RWPE1 (cell line): ENCODE measurements around the gene MVB12A.

Experiments used
- CTCF ChIA-PET: fragments of 350-600 bp; sonication (Branson Sonifier 250); formaldehyde crosslinking; extraction: SDS; loops from one replicate; lab custom pipeline; 2021; lab: Yijun Ruan, JAX
- POLR2A ChIA-PET: fragments of 400-600 bp; formaldehyde crosslinking; extraction: SDS; loops from one replicate; lab custom pipeline; 2020; ENCODE audit warnings: antibody characterized with exemption; ENCODE audit not compliant: low non-redundant PET; lab: Yijun Ruan, JAX
- DNase-seq: peaks from one replicate; pipeline ENCODE4 v3.0.0; 2012; ENCODE audit warnings: low spot score
- H3K27ac ChIP-seq: fragments of 450-650 bp; 2 replicates; pipeline ENCODE4 v1.5.1; 2017
- CTCF ChIP-seq: fragments of 450-650 bp; conservative IDR thresholded peaks from 2 replicates; pipeline ENCODE4 v1.5.1; 2017; ENCODE audit warnings: low read depth, mild to moderate bottlenecking

Gene MVB12A

GRCh38 chr19:17455308-17456123, 35.7 kb downstream of the MVB12A start:
- TF ChIP-seq CTCF = no peak
- no peak for DNase-seq
- ChIA-PET CTCF (no interaction called here), POLR2A (no interaction called here)
- H3K27ac ChIP-seq = no peak overlapping the region

- ChIA-PET POLR2A (no interaction called here), CTCF (no interaction called here)
- no peak for TF ChIP-seq CTCF
- no peak for DNase-seq
- H3K27ac ChIP-seq = no peak overlapping the region
Observed at GRCh38 chr19:17456127-17456526, 36.3 kb downstream of the MVB12A start.

- DNase-seq = no peak
- no peak for TF ChIP-seq CTCF
- H3K27ac ChIP-seq = no peak overlapping the region
- CTCF ChIA-PET = interaction anchor here (0.6 to 0.7 kb wide), 2 partner anchors 27 to 55 kb away, joined by 3 read pairs; no protein-coding TSS in a partner anchor
- POLR2A ChIA-PET = no interaction called here
Observed at GRCh38 chr19:17457616-17458015, 37.8 kb downstream of the MVB12A start.

- POLR2A ChIA-PET = no interaction called here
- no peak for DNase-seq
- TF ChIP-seq CTCF = no peak
- no peak overlapping the region for H3K27ac ChIP-seq
- CTCF ChIA-PET = interaction anchor here (0.7 to 0.8 kb wide), 2 partner anchors 11 to 34 kb away, joined by 3 to 4 read pairs; no protein-coding TSS in a partner anchor
Observed at GRCh38 chr19:17458970-17459369, 39.1 kb downstream of the MVB12A start.

GRCh38 chr19:17460372-17461230, 40.8 kb downstream of the MVB12A start, which contains the start of gene NXNL1:
NXNL1 (minus strand) TSS chr19:17460926; CDS start chr19:17460869, 57 bp downstream.
- ChIA-PET CTCF (interaction anchor here (0.6 to 1.0 kb wide), 3 partner anchors 35 to 69 kb away, joined by 3 to 5 read pairs (median 3); no protein-coding TSS in a partner anchor), POLR2A (no interaction called here)
- TF ChIP-seq CTCF = no peak
- no peak for DNase-seq
- H3K27ac ChIP-seq = no peak within 1 kb of the TSS

- H3K27ac ChIP-seq = peak overlapping the region; percentile 99
- ChIA-PET POLR2A (no interaction called here), CTCF (interaction anchor here (0.6 to 1.0 kb wide), 7 partner anchors 25 to 121 kb away, joined by 3 to 4 read pairs (median 3); partner anchors contain the start of gene MVB12A)
- no peak for DNase-seq
- TF ChIP-seq CTCF = peak; percentile 23; the same call in 1 of the 2 replicates
Observed at GRCh38 chr19:17466487-17466850, 46.6 kb downstream of the MVB12A start.
